ENCODE measurements around the gene EARS2. TPM values are rescaled to one million over a fixed set of nuclear protein-coding genes. Genes with fewer than 3 reads are reported as not detected.
"Not testable (repeated sequence)": the region's sequence is repeated elsewhere in the genome, so short reads cannot be mapped to it uniquely, and the experiment has no call there.

EARS2 gene
- total RNA-seq = 21.3 and 25.7 TPM in 2 replicates

DNA sequence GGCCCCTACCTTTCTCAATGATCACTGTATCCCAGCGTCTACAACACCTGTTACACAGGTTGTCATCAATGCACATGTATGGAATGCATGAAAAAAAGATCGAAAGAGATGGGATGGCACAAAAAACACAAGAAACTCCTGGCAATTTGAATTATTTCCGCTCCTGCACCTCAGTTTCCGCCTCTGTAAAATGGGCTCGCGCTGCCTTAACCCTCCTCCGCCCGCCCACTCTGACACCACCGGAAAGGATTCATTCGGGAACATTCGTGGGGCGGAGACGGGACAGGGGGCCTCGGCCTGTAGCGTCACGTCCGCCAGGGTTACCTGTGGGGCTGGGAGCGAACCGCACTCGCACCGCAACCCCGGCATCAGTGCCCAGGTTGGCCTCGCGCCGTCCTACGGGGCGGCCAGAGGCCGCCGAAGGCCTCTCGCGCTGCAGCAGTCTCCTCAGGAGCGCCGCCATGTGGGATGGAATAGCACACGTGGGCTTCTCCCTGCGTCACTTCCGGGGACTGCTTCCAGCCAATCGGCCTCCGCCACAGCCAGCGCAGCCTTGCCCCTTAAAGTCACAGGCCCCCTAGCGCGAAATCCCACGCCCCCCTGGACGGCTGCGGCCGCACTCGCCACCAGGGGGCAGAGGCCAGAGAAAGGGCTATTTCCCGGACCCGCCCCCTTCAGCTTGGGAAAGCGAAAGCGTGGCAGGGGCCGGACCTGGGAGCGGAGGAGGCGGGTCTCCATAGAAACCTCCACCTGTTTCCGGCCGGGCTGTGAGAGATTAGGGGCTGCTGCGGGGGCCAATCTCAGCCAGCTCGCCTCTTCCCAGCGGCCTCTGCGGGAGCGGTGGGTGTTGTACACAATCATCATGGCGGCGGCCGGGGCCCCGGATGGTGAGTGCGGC, at the start of gene EARS2, which contains the start of gene UBFD1:
Gene EARS2, minus strand, starts transcription at position 470 of the 898 bp plus-strand sequence. Its CDS starts 7 bp downstream, at position 463.
Gene UBFD1, plus strand, starts transcription at position 847 of the 898 bp plus-strand sequence. Its CDS starts 16 bp downstream, at position 863.
- peak; percentile 79 for DNase-seq (ENCODE audit: extremely low read depth, low read depth, low spot score)

DNA sequence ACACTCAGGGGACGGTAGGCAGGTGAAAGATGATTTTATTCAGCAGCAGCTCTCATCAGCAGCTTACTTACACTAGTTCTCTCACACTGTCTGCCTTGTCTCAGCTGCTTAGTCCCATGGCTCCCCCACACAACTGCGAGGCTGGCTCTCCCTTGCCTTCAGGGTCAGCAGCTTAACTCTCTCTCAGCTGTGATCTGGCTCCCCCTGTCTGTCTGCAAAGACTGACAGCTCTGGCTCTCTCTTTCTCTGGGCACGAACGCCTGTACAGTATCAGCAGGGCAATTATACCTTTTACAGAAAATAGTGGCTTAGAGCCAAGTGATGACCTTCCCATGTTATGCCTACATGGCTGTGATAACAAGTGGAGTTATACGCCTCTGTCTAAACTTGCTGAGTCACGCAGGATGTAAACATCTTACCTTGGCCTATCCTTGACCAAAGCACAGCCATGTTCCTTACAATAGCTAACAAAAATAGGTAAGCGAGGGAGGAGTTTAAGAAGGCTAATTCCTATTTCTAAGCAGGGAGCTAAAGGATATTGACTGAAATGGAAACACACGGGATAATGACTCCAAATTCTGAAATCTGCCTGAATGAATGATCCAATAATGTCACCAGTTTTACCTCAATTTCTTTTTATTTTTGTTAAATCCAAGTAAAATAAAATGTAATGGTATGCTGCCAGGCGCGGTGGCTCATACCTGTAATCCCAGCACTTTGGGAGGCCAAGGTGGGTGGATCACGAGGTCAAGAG, 40.0 kb upstream of the EARS2 start:
- DNase-seq (ENCODE audit: extremely low read depth, low read depth, low spot score) = no peak

DNA sequence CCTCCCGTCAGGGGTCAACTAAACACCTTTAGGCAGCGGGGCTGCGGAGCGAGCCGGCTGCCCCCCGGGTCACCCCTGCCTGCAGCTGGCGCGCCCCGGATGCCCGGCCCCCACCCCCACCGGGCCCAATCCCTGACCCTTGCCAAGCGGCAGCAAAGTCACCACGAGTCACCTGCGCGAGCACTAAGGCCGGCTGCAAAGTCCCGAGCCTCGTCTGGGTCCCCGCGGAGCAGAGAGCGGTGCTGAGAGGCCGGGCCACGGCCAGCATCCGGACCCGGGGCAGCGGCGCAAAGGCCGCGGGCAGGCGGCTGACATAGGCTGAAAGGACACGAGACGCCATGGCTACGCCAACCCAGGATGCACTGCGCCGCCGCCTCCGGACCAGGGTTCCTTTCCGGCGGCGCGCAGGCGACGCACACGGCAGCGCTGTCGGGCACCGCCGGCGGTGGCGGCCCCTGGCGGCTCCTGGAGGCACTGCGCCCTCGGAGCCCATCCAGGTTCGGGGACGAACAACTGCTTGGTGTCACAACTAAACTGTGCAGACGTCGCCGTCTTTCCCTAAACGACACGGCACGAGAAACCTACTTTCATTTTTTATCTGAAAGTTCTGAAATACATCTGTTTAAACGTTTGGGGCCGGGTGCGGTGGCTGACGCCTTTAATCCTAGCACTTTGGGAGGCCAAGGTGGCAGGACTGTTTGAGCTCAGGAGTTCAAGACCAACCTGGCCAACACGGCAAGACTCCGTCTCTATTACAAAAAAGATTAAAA, 39.0 kb upstream of the EARS2 start, which contains the start of gene NDUFAB1:
Gene NDUFAB1, minus strand, starts transcription at position 366 of the 770 bp plus-strand sequence. Its CDS starts 26 bp downstream, at position 340.
- no peak for DNase-seq (ENCODE audit: extremely low read depth, low read depth, low spot score)

DNA sequence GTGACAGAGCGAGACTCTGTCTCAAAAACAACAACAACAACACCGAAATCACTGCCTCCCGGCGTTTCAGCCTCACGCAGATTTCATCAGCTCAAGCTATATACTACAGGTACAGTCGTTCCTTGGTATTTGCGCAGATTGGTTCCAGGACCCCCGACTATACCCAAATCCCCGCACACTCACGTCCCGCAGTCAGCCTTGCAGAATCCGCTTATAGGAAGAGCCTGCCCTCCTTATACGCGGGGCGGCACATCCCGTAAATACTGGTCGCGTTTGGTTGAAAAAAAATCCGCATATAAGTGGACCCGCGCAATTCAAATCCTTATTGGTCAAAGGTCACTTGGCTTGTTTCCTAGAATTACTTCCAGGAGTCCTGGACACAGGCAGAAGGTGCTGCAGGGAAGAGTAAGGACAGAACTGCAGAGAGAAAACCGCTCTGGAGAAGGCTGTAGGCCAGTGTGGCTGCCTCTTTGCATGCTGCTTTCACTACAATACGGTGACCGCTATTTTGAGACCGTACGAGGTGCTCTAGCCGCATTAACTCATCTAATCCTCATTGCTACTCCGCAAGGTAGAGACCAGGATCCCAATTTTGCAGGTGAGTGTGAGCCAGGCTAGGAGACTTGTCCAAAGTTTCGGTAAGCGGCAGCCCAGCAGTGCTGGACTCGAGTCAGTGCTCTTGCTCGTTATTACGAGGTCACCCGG, 38.2 kb upstream of the EARS2 start:
- DNase-seq (ENCODE audit: extremely low read depth, low read depth, low spot score) = no peak

DNA sequence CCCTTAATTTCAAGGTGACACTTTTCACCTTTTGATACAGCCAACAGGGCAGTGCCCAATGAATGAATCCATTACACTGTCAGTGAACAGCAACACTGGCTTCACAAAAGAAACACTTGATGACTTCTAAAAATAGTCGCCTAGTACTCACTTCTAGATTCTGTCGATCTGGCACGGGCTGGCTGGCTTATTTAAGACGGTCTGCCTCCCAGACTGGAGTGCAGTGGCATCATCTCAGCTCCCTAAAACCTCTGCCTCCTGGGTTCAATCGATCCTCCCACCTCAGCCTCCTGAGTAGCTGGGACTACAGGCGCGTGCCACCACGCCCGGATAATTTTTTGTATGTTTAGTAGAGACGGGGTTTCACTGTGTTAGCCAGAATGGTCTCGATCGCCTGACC, 37.0 kb upstream of the EARS2 start:
- DNase-seq (ENCODE audit: extremely low read depth, low read depth, low spot score) = no peak

DNA sequence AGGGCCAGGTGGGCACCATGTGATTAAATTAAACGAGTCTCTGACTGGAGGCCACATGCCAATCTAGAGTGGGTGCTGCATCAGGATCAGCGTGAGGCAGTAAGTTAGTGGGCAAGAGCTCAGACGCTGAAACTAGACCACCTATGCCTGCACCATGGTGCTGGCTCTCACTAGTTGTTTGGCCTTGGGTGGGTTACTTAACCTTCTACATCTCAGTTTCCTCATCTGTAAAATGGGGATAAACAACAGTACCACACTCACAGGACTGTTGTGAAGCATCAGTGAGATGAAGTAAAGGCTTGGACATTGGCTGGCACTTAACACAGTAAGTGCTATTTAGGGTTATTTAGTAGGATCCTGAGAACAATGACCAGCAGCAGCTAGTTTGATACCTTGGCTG, 33.0 kb upstream of the EARS2 start:
- no peak for DNase-seq (ENCODE audit: extremely low read depth, low read depth, low spot score)

DNA sequence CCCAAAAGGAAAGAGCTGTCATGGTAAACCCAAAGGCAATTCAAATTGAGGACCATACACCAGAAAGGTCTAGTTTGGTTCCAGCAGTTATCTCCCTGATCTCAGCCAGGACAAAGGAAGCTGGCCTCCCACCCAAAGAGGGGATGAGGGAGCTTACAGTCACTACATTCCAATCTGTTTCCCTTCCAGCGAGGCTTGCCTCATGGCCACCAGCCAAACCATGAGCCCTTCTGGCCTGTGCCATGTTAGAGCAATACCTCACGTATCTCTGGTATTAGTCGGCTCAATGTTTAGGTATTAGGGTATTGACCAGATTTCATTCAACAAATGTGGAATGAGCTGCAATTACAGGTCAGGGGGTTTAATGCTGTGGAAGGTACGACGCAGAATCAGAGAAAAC, 30.6 kb upstream of the EARS2 start:
- DNase-seq (ENCODE audit: extremely low read depth, low read depth, low spot score) = no peak

DNA sequence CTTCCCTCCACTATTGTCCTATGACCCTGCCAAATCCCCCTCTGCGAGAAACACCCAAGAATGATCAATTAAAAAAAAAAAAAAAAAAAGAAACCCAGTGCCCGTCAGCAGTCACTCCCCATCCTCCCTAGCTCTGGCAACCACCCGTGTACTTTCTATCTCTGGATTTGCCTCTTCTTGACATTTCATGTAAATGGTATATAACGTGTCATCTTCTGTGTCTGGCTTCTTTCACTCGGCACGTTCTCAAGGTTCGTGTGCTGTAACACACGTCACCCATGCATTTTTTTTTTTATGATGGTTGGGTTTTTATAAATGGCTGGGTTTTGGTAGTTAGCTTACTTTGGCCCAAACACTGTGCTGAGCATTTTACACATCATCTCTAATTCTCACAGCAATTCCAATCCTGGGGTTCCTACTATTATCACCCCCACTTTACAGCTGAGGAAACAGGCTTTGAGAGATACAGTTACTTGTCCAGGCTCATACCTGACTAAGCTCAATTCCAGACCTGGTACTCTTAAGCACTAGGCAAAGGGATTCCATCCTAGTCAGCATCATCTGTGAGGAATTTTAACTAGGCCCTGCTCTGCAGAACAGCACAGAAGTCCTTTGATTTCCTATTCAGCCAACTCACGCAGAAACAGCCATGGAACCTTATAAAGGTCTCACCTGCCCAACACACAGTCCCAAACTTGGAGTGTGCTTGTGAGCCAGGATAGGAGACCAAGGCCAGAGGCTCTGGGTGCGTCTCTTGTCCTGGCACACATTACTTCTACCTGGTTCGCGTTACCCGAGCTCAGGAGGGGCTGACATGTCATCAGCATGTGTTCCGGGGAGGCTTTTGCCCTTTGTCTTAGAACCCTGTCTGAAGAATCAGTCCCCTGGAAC, 27.3 kb upstream of the EARS2 start:
- no peak for DNase-seq (ENCODE audit: extremely low read depth, low read depth, low spot score)

DNA sequence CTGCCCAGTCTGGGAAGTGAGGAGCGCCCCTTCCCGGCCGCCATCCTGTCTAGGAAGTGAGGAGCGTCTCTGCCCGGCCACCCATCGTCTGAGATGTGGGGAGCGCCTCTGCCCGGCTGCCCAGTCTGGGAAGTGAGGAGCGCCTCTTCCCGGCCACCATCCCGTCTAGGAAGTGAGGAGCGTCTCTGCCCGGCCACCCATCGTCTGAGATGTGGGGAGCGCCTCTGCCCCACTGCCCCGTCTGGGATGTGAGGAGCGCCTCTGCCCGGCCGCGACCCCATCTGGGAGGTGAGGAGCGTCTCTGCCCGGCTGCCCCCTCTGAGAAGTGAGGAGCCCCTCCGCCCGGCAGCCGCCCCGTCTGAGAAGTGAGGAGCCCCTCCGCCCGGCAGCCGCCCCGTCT, 26.1 kb upstream of the EARS2 start:
- not testable (repeated sequence) for DNase-seq (ENCODE audit: extremely low read depth, low read depth, low spot score)

DNA sequence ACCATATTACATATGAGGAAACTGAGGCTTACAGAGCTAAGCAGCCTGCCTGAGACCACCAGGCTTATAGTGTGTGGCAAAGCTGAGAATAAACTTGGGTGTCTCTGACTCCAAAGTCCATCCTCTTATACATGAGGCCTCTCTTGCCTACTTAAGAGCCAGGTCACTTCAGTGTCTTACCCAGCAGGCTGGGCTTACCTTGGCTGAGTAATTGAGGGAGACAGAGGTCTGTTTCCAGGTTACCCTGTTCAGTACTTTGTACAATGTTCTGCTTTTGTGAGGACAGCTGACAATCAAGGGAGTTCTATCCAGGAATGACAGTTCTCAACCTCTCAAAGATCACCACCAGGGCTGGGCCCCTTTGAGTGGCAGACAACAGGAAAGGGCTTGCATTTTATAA, 24.6 kb upstream of the EARS2 start:
- no peak for DNase-seq (ENCODE audit: extremely low read depth, low read depth, low spot score)

DNA sequence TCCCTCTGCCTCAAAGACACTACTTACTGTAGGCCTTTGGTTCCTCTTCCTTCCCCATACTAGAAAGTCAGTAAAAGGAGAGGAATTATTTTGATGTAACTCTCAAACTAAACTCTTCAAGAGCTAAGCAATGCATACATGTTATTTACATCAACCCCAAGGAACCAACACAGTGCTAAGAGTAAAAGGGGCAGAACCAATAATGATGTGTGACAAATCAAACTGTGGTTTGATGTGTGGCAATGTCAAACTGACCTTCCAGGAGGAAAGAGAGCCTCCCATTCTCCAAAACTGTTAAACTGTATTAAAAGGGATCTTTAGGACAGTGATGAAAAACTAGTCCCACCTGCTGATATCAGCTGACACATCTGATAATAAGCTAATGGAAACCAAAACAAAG, 23.2 kb upstream of the EARS2 start:
- no peak for DNase-seq (ENCODE audit: extremely low read depth, low read depth, low spot score)

DNA sequence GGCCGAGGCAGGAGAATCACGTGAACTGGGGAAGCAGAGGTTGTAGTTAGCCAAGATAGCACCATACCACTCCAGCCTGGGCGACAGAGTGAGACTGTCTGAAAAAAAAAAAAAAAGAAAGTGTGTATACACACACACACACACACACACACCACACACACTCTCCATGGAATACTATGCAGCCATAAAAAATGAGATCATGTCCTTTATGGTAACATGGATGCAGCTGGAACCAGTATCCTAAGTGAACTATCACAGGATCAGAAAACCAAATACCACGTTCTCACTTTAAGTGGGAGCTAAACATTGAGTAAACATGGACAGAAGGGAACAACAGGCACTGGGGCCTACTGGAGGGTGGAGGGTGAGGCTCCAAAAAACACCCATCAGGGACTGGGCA, 22.2 kb upstream of the EARS2 start:
- DNase-seq (ENCODE audit: extremely low read depth, low read depth, low spot score) = no peak

DNA sequence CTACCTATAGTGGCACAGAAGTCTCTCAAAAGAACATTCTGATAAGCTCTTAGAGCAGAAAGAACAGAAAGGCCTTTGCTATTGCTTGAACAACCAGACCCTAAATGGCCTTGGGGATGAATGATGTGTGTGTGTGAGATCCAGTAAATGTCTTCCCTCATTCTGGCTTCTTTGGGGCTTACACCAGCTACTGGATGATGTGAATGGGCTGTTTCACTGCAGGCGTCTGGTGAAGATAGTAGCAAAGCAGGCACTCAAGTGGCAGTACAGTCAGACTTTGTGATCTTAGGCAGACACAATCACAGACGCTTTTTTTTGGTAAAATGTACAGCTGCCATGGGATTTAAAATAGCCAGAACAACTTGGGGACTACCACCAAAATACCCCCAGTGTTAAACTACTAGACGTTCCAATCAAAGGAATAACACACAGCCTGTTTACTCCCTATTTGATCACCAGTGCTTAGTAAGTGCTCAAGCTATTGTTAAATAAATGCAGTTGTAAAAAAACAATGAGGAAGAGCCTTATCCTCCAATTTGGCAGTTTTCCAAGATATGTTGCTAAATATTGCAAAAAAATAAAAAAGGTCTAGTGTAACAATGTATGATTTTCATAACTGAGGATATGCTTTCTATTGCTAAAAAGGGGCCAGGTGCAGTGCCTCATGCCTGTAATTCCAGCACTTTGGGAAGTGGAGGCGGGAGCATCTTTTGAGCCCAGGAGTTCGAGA, 21.1 kb upstream of the EARS2 start:
- no peak for DNase-seq (ENCODE audit: extremely low read depth, low read depth, low spot score)

DNA sequence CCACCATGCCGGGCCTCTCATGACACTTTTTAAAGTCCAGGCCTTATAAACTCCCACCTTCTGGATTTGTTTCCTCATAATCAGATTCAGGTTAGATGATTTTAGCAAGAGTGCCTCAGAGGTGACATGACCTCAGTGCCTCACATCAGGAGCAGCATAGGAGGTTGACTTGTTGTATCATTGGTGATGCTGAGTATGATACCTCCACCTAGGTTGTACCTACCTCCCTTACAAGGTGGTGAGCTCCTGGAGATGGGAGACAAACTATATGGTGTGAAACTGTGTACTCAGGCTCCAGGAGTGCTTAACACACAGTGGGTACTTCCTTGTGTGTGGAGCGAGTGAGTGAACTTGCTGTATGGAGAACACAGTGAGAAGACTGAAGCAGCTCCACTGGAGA, 20.3 kb upstream of the EARS2 start:
- no peak for DNase-seq (ENCODE audit: extremely low read depth, low read depth, low spot score)

DNA sequence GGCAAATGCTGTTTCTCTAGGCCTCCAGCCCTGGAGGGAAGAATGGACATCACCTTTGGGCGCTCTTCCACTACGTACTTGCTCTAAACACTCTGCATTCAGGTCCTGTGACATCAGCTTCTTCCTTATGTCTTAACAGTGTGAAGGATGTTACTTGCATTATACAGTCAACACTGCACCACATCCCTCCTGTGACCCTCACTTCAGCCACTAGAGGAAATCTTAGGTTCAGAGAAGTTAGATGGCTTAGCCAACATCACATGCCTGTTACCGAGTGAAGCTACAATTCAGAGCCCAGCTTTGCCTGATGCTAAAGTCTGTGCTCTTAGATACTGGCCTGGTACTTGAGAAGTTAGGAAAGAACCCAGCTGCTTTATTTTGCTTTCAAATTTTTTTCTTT, 18.7 kb upstream of the EARS2 start:
- no peak for DNase-seq (ENCODE audit: extremely low read depth, low read depth, low spot score)

DNA sequence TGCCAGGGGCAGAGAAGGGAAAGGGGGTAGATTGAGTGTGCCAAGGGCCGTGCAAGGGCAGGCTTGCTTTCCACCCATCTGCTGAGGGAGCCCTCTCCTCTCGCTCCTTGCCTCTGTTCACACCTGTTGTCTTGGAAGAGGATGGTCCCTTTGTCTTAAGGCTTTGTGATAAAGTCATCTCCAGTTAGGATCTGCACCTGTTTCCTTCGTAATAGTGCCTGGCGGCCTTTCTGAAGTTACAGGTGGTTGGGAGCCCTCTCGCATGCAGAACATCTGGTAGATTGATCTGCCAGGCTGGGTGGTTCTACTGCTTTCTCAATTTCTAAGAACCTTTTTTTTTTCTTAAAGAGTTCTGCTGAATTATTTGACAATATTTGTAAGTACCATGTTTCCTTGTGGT, 16.7 kb upstream of the EARS2 start:
- no peak for DNase-seq (ENCODE audit: extremely low read depth, low read depth, low spot score)

DNA sequence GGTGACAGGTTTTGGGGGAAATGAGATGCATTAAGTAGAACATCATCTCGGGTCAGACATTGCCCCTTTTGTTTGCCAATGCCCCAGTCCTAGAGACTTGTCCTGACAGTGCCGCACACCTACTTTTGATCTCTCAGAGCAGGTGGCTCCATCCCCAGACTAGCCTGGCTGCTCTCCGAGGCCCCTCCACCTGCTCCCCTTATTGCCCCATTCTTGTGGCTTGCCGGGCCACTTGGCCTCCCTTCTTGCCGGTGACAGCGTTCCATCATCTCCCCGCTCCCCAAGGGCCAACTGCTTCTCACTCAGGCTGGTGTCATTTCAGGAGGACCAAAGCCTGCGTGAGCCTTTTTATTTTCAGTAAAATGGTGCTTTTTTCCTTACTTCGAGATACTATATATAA, 15.2 kb upstream of the EARS2 start:
- no peak for DNase-seq (ENCODE audit: extremely low read depth, low read depth, low spot score)

DNA sequence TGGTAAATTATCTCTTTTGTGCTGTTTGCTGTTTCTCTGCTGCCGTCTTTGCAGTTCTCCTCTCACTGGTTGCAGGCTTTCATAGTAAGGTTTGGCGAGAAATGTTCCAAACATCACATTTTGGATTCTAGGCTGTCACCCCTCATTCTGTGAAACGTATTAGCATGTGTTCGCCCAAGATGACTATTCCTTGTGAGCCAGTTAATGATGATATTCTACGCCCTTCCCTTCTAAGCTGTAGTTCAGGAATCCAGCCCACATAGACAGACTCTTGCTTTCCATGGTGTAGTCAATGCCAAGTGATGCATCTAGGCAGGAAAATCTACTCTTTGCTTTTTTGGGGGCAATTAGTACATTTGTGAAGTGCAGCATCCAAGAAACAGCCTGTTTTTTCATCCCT, 14.7 kb upstream of the EARS2 start:
- no peak for DNase-seq (ENCODE audit: extremely low read depth, low read depth, low spot score)

Measured in glomerular endothelial cell (primary cell).